GM21390 (cell line): Measurements from ENCODE around the gene GRAMD1C.
"Not testable (repeated sequence)": the region's sequence is repeated elsewhere in the genome, so short reads cannot be mapped to it uniquely, and the experiment has no call there.

Source experiments
- ATAC-seq: cut with Tn5 transposase; IDR thresholded peaks from one replicate; pipeline ENCODE4 v1.9.1; 2021; ENCODE audit not compliant: unreplicated experiment

GRAMD1C gene

GRCh38 chr3:113850391-113850790 lies 11.8 kb downstream of the GRAMD1C start:
- ATAC-seq, result not testable (repeated sequence)

- no peak for ATAC-seq
Measured at GRCh38 chr3:113852506-113852905, 13.9 kb downstream of the GRAMD1C start.

GRCh38 chr3:113867506-113867905 lies 28.9 kb downstream of the GRAMD1C start:
- ATAC-seq, result no peak

GRCh38 chr3:113873293-113873692 lies 34.7 kb downstream of the GRAMD1C start:
- no peak for ATAC-seq

- ATAC-seq, result no peak
Measured at GRCh38 chr3:113873814-113874526, 35.4 kb downstream of the GRAMD1C start.

GRCh38 chr3:113878403-113878802 lies 39.8 kb downstream of the GRAMD1C start:
- ATAC-seq, result no peak

GRCh38 chr3:113885050-113885449 lies 46.5 kb downstream of the GRAMD1C start:
- ATAC-seq, result no peak

GRCh38 chr3:113890256-113890900 lies 51.8 kb downstream of the GRAMD1C start:
- no peak for ATAC-seq

GRCh38 chr3:113894927-113895326 lies 56.3 kb downstream of the GRAMD1C start:
- no peak for ATAC-seq

- ATAC-seq, result no peak
Measured at GRCh38 chr3:113895964-113896363, 57.4 kb downstream of the GRAMD1C start.

- no peak for ATAC-seq
Measured at GRCh38 chr3:113896930-113897329, 58.3 kb downstream of the GRAMD1C start.

GRCh38 chr3:113897373-113897777 lies 58.8 kb downstream of the GRAMD1C start:
- no peak for ATAC-seq

- no peak for ATAC-seq
Measured at GRCh38 chr3:113898892-113899291, 60.3 kb downstream of the GRAMD1C start.

GRCh38 chr3:113906568-113907140 lies 68.1 kb downstream of the GRAMD1C start:
- no peak for ATAC-seq

GRCh38 chr3:113908133-113908532 lies 69.5 kb downstream of the GRAMD1C start:
- no peak for ATAC-seq

GRCh38 chr3:113910966-113911365 lies 72.4 kb downstream of the GRAMD1C start:
- ATAC-seq, result no peak

- peak; percentile 99 for ATAC-seq
Measured at GRCh38 chr3:113912552-113913236, 74.1 kb downstream of the GRAMD1C start.

GRCh38 chr3:113914646-113915045 lies 76.1 kb downstream of the GRAMD1C start:
- no peak for ATAC-seq

GRCh38 chr3:113927556-113927955 lies 89.0 kb downstream of the GRAMD1C start:
- ATAC-seq, result no peak

- no peak for ATAC-seq
Measured at GRCh38 chr3:113946831-113947230, 108.2 kb downstream of the GRAMD1C start.

- peak; percentile 68 for ATAC-seq
Measured at GRCh38 chr3:113947372-113948014, 108.9 kb downstream of the GRAMD1C start, which contains the start of gene ZDHHC23. ZDHHC23 (plus strand) TSS chr3:113948013; CDS start chr3:113948803, 790 bp downstream.
